ENCODE data around the gene HNF4A.
A peak's percentile ranks its signal among the peaks of the same experiment; 100 is the strongest.

Gene HNF4A

DNA sequence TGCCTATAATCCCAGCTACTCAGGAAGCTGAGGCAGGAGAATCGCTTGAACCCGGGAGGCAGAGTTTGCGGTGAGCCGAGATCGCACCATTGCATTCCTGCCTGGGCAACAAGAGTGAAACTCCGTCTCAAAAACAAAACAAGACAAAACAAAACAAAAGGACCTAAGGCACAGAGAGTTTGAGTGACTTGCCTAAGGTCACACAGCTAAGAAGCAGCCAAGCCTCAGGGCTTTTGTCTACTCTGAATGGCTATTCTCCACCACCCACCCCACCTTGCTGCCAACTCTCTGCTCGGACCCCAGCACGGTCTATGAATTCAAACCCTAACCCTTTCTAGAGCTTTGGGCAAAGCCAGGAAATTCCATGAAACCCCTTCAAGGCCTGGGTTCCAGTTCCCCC lies 101.1 kb downstream of the HNF4A start:
- DNase-seq (ENCODE audit: low read depth): no peak
- TF ChIP-seq, protein P1, sequence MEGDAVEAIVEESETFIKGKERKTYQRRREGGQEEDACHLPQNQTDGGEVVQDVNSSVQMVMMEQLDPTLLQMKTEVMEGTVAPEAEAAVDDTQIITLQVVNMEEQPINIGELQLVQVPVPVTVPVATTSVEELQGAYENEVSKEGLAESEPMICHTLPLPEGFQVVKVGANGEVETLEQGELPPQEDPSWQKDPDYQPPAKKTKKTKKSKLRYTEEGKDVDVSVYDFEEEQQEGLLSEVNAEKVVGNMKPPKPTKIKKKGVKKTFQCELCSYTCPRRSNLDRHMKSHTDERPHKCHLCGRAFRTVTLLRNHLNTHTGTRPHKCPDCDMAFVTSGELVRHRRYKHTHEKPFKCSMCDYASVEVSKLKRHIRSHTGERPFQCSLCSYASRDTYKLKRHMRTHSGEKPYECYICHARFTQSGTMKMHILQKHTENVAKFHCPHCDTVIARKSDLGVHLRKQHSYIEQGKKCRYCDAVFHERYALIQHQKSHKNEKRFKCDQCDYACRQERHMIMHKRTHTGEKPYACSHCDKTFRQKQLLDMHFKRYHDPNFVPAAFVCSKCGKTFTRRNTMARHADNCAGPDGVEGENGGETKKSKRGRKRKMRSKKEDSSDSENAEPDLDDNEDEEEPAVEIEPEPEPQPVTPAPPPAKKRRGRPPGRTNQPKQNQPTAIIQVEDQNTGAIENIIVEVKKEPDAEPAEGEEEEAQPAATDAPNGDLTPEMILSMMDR (conservative IDR thresholded peaks at IDR 0.05; ENCODE audit: low read depth, low read length): no peak
- H3K4me3 ChIP-seq (ENCODE audit: low read length): no peak overlapping the region

DNA sequence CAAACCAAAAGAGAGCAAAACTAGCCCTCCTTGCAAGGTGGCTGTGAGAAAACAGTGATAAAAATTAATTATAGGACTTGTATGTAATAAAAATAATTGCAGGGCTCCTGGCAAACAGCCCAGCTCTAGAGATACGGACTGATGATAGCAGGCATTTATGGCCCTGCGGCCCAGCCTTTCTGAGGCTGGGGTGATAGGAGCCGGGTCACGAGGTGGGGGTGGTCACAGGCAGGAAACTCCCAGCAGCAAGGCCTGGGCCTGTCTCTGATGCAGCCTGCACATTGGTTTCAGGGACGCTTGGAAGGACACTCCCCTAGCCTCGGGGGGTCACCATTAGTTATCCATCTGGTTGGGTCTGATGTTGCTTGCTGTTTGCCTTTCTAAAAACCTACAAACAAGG lies 101.5 kb downstream of the HNF4A start:
- no peak overlapping the region for H3K4me3 ChIP-seq (ENCODE audit: low read length)
- DNase-seq (ENCODE audit: low read depth): no peak
- TF ChIP-seq, protein P1 (conservative IDR thresholded peaks at IDR 0.05; ENCODE audit: low read depth, low read length): no peak

DNA sequence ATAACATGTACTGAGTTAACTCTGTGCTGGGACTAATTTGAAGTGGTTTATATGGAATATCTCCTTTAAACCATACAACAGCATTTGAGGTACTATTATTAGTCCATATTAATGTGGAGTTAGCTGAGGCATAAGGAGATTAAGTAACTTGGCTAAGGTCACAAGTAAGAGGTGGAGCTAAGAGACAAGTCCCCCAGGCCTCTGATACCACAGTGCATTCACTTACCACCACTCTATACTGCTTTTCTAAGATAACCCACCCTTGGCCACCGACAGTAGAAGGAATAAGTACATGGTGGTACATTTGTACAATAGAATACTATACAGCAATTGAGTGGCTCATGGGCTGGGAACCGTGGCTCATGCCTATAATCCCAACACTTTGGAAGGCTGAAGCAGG lies 103.8 kb downstream of the HNF4A start:
- H3K4me3 ChIP-seq (ENCODE audit: low read length): no peak overlapping the region
- no peak for DNase-seq (ENCODE audit: low read depth)
- TF ChIP-seq, protein P1 (conservative IDR thresholded peaks at IDR 0.05; ENCODE audit: low read depth, low read length): no peak

DNA sequence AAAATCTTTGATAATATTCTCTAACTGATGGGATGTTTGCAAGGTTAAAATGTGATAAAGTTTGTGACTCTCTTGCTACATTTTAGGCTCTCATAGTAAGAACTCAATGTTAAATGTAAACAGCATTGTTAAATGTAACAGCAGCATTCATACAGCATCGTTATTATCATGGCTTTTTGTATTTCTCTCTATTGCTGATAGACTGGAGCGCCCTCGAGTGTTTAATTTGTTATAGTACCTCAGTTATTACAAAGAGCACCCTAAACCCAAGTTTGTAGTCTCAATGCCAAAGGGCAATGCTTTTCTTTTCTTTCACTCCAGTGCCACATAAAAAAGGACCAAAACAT lies 105.3 kb downstream of the HNF4A start:
- DNase-seq (ENCODE audit: low read depth): no peak

DNA sequence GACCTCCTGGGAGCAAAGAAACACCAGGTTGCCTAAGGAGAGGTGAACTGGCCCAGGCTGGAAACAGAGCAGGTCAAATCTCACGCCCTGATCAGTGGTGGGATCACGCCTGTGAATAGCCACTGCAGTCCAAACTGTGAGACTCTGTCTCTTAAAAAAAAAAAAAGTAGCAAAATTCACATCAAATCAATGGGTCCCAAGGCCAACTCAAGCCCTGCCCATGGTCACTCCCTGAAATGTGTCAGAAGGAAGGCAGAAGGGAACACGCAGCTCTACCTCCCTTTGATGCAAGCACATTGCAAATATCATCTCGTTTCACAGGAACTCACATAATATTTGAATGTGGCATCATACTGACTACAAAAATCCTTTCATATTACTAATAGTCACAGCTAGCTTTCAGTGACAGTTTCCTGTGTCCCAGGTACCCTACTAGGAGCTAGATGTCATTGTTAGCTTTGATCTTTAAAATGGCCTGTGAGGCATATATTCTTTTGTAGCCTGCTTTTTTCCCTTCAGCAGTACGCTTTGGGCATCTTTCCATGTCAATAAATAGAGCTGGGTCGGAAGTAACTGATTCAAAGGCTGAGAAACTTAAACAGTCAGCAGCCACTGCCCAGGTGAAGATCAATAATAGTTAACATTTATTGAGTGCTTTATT lies 105.8 kb downstream of the HNF4A start:
- H3K4me3 ChIP-seq (ENCODE audit: low read length): no peak overlapping the region
- no peak for DNase-seq (ENCODE audit: low read depth)
- TF ChIP-seq, protein P1 (conservative IDR thresholded peaks at IDR 0.05; ENCODE audit: low read depth, low read length): no peak

More for the DNA sequence above, 105.3 kb downstream of the HNF4A start:
- no peak overlapping the region for H3K4me3 ChIP-seq (ENCODE audit: low read length)
- TF ChIP-seq, protein P1 (conservative IDR thresholded peaks at IDR 0.05; ENCODE audit: low read depth, low read length): peak; percentile 50

DNA sequence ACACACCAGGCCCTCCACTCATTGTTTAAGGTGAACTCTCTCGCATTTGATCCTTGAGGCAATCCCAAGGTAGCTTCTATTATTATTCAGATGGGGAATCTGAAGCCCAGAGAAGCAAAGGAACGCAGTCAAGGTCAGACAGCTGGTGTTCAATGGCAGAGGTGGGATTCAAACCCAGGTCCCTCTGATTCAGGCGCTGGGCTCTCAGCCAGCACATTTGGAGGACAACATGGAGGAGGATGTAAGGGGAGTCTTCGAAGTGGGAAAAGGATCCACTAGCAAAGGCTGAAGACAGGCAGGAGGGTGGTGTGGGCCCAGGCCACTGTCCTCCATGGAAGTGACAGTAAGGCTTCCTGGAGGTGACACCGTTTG lies 106.3 kb downstream of the HNF4A start:
- TF ChIP-seq, protein P1 (conservative IDR thresholded peaks at IDR 0.05; ENCODE audit: low read depth, low read length): no peak
- no peak overlapping the region for H3K4me3 ChIP-seq (ENCODE audit: low read length)
- no peak for DNase-seq (ENCODE audit: low read depth)

DNA sequence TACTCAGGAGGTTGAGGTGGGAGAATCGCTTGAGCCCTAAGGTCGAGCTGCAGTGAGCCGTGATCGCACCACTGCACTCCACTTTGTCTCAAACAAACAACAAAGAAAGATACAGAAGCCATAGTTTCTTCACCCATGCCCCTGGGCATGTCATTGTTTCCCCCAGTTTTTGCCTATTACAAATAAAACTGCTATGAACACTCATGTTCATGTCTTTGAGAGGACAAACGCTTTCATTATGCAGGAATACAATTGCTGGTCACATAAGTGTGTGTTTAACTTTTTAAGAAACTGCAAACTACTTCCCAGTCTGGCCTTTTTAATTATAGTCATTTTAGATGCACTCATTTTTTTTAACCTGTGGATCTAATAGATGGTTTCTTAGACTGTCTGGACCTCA lies 108.0 kb downstream of the HNF4A start:
- H3K4me3 ChIP-seq (ENCODE audit: low read length): no peak overlapping the region
- DNase-seq (ENCODE audit: low read depth): no peak
- TF ChIP-seq, protein P1 (conservative IDR thresholded peaks at IDR 0.05; ENCODE audit: low read depth, low read length): no peak
